Activated CD4-positive, alpha-beta T cell treated with anti-CD3 and anti-CD28 coated beads for 48 hours (primary cell): ENCODE measurements around the gene HTR2A.

Experiments used
- DNase-seq: peaks from one replicate; pipeline ENCODE4 v3.0.0-alpha.2; 2020

The HTR2A gene

GRCh38 chr13:46803586-46803985 lies 93.3 kb downstream of the HTR2A start:
- DNase-seq, result no peak

- DNase-seq, result no peak
Observed at GRCh38 chr13:46801858-46802257, 95.0 kb downstream of the HTR2A start.

GRCh38 chr13:46799139-46799538 lies 97.7 kb downstream of the HTR2A start:
- no peak for DNase-seq

GRCh38 chr13:46797501-46798237 lies 99.2 kb downstream of the HTR2A start:
- DNase-seq, result no peak

- peak; percentile 97 for DNase-seq
Observed at GRCh38 chr13:46796515-46797474, 100.1 kb downstream of the HTR2A start, which contains the start of gene ESD. TSS of gene ESD (minus strand) at chr13:46797161. CDS start at chr13:46791413, 5,748 bp downstream.

- DNase-seq, result no peak
Observed at GRCh38 chr13:46796129-46796514, 100.7 kb downstream of the HTR2A start.

GRCh38 chr13:46795321-46795720 lies 101.5 kb downstream of the HTR2A start:
- peak; percentile 15 for DNase-seq

- DNase-seq, result no peak
Observed at GRCh38 chr13:46783504-46783903, 113.3 kb downstream of the HTR2A start.

- DNase-seq, result no peak
Observed at GRCh38 chr13:46782691-46783090, 114.2 kb downstream of the HTR2A start.

GRCh38 chr13:46782066-46782465 lies 114.8 kb downstream of the HTR2A start:
- DNase-seq, result no peak
